ENCODE data around the gene PFDN1.

GRCh38 chr5:140337880-140338279, 35.0 kb upstream of the PFDN1 start:
- no peak for TF ChIP-seq PATZ1 (CRISPR knock-in tag; IDR thresholded peaks at IDR 0.05; ENCODE audit: borderline replicate concordance)
- TF ChIP-seq TSHZ2 (CRISPR knock-in tag; IDR thresholded peaks at IDR 0.05): no peak
- TF ChIP-seq ZNF565 (CRISPR knock-in tag; conservative IDR thresholded peaks at IDR 0.05; ENCODE audit: low read depth): no peak

Data from SK-N-SH treated with all-trans-retinoic acid at 6 μM for 48 hours (cell line).